Spleen (tissue), 11 donors: ENCODE results near the gene FAM50A. TPM values are rescaled to one million over a fixed set of nuclear protein-coding genes. Genes with fewer than 3 reads are reported as not detected.
"Not testable (repeated sequence)": the region's sequence is repeated elsewhere in the genome, so short reads cannot be mapped to it uniquely, and the experiment has no call there.

Experiments
- DNase-seq: peaks from one replicate; pipeline ENCODE4 v3.0.0-alpha.2; 2020
- H3K27ac ChIP-seq, 8 donors: fragments of 200-600 bp; sonication (generic) in 7 of 8; 1 replicate in 4 of 8; 2 replicates in 4 of 8; pipeline versions ENCODE4 v1.5.0 to v1.8.0; 2016 to 2021; ENCODE audit warnings: inconsistent platforms in 4 of 8, mild to moderate bottlenecking in 4 of 8, moderate library complexity in 1 of 8
- H3K27me3 ChIP-seq, 7 donors: fragments of 200-600 bp; sonication (generic) in 6 of 7; replicated peaks in 1 of 7; 1 replicate in 4 of 7; 2 replicates in 3 of 7; pipeline versions ENCODE4 v1.5.0 to v1.8.0; 2016 to 2021; ENCODE audit warnings: inconsistent platforms in 3 of 7, mild to moderate bottlenecking in 1 of 7
- H3K36me3 ChIP-seq, 6 donors: fragments of 200-600 bp; sonication (generic) in 5 of 6; 1 replicate in 4 of 6; 2 replicates in 2 of 6; pipeline versions ENCODE4 v1.5.0 to v1.8.0; 2016 to 2021; ENCODE audit warnings: inconsistent platforms in 2 of 6
- H3K4me1 ChIP-seq, 6 donors: fragments of 200-600 bp; sonication (generic) in 5 of 6; 1 replicate in 3 of 6; 2 replicates in 3 of 6; pipeline versions ENCODE4 v1.5.0 to v1.8.0; 2016 to 2021; ENCODE audit warnings: inconsistent platforms in 3 of 6
- H3K4me3 ChIP-seq, 8 donors: fragments of 200-600 bp; sonication (generic) in 7 of 8; 1 replicate in 4 of 8; 2 replicates in 4 of 8; pipeline versions ENCODE4 v1.5.0 to v1.8.0; 2016 to 2021; ENCODE audit warnings: inconsistent platforms in 4 of 8, mild to moderate bottlenecking in 4 of 8, moderate library complexity in 2 of 8
- H3K9me3 ChIP-seq, 8 donors: fragments of 200-600 bp; sonication (generic) in 7 of 8; 1 replicate in 4 of 8; 2 replicates in 4 of 8; pipeline versions ENCODE4 v1.5.0 to v1.8.0; 2016 to 2021; ENCODE audit warnings: inconsistent platforms in 4 of 8
- CTCF ChIP-seq, 11 experiments: fragments of 200-600 bp in 7 of 11; fragments of 450-650 bp in 4 of 11; sonication (generic) in 4 of 11; IDR thresholded peaks in 8 of 11; conservative IDR thresholded peaks in 3 of 11; 1 replicate in 7 of 11; 2 replicates in 4 of 11; pipeline versions ENCODE4 v1.4.0 to v1.8.0; 2016 to 2021; ENCODE audit warnings: antibody characterized with exemption in 11 of 11, inconsistent platforms in 4 of 11, mild to moderate bottlenecking in 1 of 11
- POLR2A ChIP-seq, 3 donors: fragments of 450-650 bp; IDR thresholded peaks; one replicate each; pipeline ENCODE4 v1.5.1; 2017; ENCODE audit warnings: antibody characterized with exemption in 3 of 3, mild to moderate bottlenecking in 1 of 3
- POLR2AphosphoS5 ChIP-seq, 3 donors: sonication (generic); formaldehyde crosslinking; IDR thresholded peaks; one replicate each; pipeline ENCODE4 v1.5.1; 2017; ENCODE audit warnings: antibody characterized with exemption in 3 of 3
- WGBS, 5 donors: extraction: QIAGEN DNeasy Blood & Tissue Kit in 3 of 5; methylation state at CpG; one replicate each; pipeline versions ENCODE4 v1.1.5 to v1.1.7; 2013 to 2018; 5-methylcytosine and 5-hydroxymethylcytosine counted together
- intact Hi-C: fragments of 100-400 bp; cut with DNase I; formaldehyde crosslinking; loops from one replicate; pipeline ENCODE4 v1.15.0; 2023; ENCODE audit warnings: low total_unique reads
- polyA plus RNA-seq, 3 donors: library from polyadenylated mRNA; stranded (reverse); fragments of 200-250 nt; gene quantifications; one replicate each; pipeline ENCODE4 v1.2.1, GENCODE V29; 2013
- total RNA-seq, 7 donors: library from RNA; depleted of rRNA in 3 of 7; stranded (reverse); fragments of >200 nt in 3 of 7; fragmentation: NEBNext Ultra II Directional in 4 of 7; extraction: Animal tissue kit (Norgen Biotek cat#: 25700) in 4 of 7; gene quantifications; one replicate each; pipeline versions ENCODE4 v1.1.0 to v1.2.1, GENCODE V29; 2016 to 2021
- donor health status: healthy with polysubstance abuse.
- donor health status: DM: no; HTN: no; CAD: no; lungs with moderate emphysema.
- donor health status: DM: no; HTN: no; CAD: no.
- donor health status: Bipolar disorder and iron deficiency.
- donor health status: healthy.
- donor health status: DM: no; HTN: no; CAD: no.
- donor health status: DM: yes; HTN: yes; CAD: no.

FAM50A gene
- total and polyA plus RNA-seq, 10 donors = 30.3 to 123 (median 47.9) TPM

GRCh38 chrX:154397888-154398667 is 45.9 kb upstream of the FAM50A start, which contains the start of gene RPL10:
TSS of gene RPL10 (plus strand) at chrX:154398377. CDS start at chrX:154398520, 143 bp downstream.
- TF ChIP-seq CTCF (IDR thresholded peaks at IDR 0.05 in 8 of 11, conservative IDR thresholded peaks at IDR 0.05 in 3 of 11) = no peak
- peak; percentile 96 to 100 (median 97) for TF ChIP-seq POLR2AphosphoS5 (IDR thresholded peaks at IDR 0.05)
- peak; percentile 59 to 88 (median 83) for TF ChIP-seq POLR2A (IDR thresholded peaks at IDR 0.05)
- intact Hi-C loops = no loop called here
- Histone ChIP-seq H3K4me1 (peaks cover 0 to 47% (median 22%) of the 10 kb centered on the region in 6 donors), H3K36me3 (peaks cover 0 to 42% (median 17%) of the 10 kb centered on the region in 6 donors), H3K9me3 (no peaks in the 10 kb centered on the region), H3K27ac (peak within 1 kb of the TSS; percentile 94 to 99 (median 98)), H3K27me3 (no peaks in the 10 kb centered on the region), H3K4me3 (peak within 1 kb of the TSS; percentile 49 to 72 (median 57))
- peak; percentile 97 for DNase-seq
- WGBS, 5 donors = 0 to 58% (median 0%) methylated on average over 50 to 69 of the region's 69 CpGs

GRCh38 chrX:154398668-154399526 is 45.0 kb upstream of the FAM50A start:
- H3K9me3 ChIP-seq = no peaks in the 10 kb centered on the region
- intact Hi-C loops = no loop called here
- no peaks in the 10 kb centered on the region for H3K27me3 ChIP-seq
- 1 to 44% (median 4%) methylated on average over 26 to 49 of the region's 49 CpGs for WGBS, 5 donors
- H3K27ac ChIP-seq = peak overlapping the region; percentile 94 to 99 (median 98)
- H3K36me3 ChIP-seq = peaks cover 0 to 48% (median 19%) of the 10 kb centered on the region in 6 donors
- peaks cover 0 to 47% (median 22%) of the 10 kb centered on the region in 6 donors for H3K4me1 ChIP-seq
- H3K4me3 ChIP-seq = peak overlapping the region; percentile 49 to 72 (median 57)
- TF ChIP-seq POLR2AphosphoS5 (IDR thresholded peaks at IDR 0.05) (no peak), CTCF (IDR thresholded peaks at IDR 0.05 in 8 of 11, conservative IDR thresholded peaks at IDR 0.05 in 3 of 11) (peak; percentile 82 to 94 (median 92))
- DNase-seq = peak; percentile 95

GRCh38 chrX:154399527-154400368 is 44.2 kb upstream of the FAM50A start:
- peaks cover 0 to 47% (median 22%) of the 10 kb centered on the region in 6 donors for H3K4me1 ChIP-seq
- WGBS, 5 donors = 16 to 59% (median 45%) methylated on average over 8 to 14 of the region's 14 CpGs
- H3K27me3 ChIP-seq = no peaks in the 10 kb centered on the region
- H3K9me3 ChIP-seq = no peaks in the 10 kb centered on the region
- H3K36me3 ChIP-seq = peaks cover 0 to 57% (median 19%) of the 10 kb centered on the region in 6 donors
- DNase-seq = no peak
- intact Hi-C loops = no loop called here
- TF ChIP-seq CTCF (IDR thresholded peaks at IDR 0.05 in 8 of 11, conservative IDR thresholded peaks at IDR 0.05 in 3 of 11) = no peak
- no peak for TF ChIP-seq POLR2AphosphoS5 (IDR thresholded peaks at IDR 0.05)
- TF ChIP-seq POLR2A (IDR thresholded peaks at IDR 0.05) = no peak
- peak overlapping the region; percentile 49 to 72 (median 57) for H3K4me3 ChIP-seq
- peak overlapping the region in 7 of 8 donors; percentile 94 to 99 (median 98) for H3K27ac ChIP-seq

GRCh38 chrX:154400369-154400817 is 43.5 kb upstream of the FAM50A start:
- 78 to 82% (median 81%) methylated on average over 2 to 6 of the region's 6 CpGs for WGBS, 5 donors
- H3K9me3 ChIP-seq, intact Hi-C loops, DNase-seq, H3K27me3 ChIP-seq: not testable (repeated sequence)
- peak overlapping the region in 3 of 8 donors; percentile 94 to 99 (median 98) for H3K27ac ChIP-seq
- H3K4me3 ChIP-seq = peak overlapping the region in 3 of 8 donors; percentile 53 to 72 (median 58)
- peaks cover 0 to 63% (median 19%) of the 10 kb centered on the region in 6 donors for H3K36me3 ChIP-seq
- H3K4me1 ChIP-seq = peaks cover 0 to 47% (median 22%) of the 10 kb centered on the region in 6 donors
